H9 (cell line): ENCODE measurements around the gene RIPPLY3. TPM values are rescaled to one million over a fixed set of nuclear protein-coding genes. Genes with fewer than 3 reads are reported as not detected.
A peak's percentile ranks its signal among the peaks of the same experiment; 100 is the strongest.

ENCODE experiments used
- DNase-seq: peaks from one replicate; pipeline ENCODE4 v3.0.0-alpha.2; 2017
- H2AFZ ChIP-seq: one replicate; pipeline ENCODE4 v1.6.1; 2013; ENCODE audit warnings: mild to moderate bottlenecking, low read length, control low read depth, moderate library complexity
- H2AK5ac ChIP-seq: 2 replicates; pipeline ENCODE4 v1.6.1; 2013; ENCODE audit warnings: low read length, control low read depth, mixed read lengths; ENCODE audit not compliant: insufficient read length
- H2BK120ac ChIP-seq: one replicate; pipeline ENCODE4 v1.6.1; 2013; ENCODE audit warnings: low read depth, mild to moderate bottlenecking, low read length, control low read depth, inconsistent platforms; ENCODE audit not compliant: poor library complexity, severe bottlenecking
- H2BK12ac ChIP-seq: 2 replicates; pipeline ENCODE4 v1.6.1; 2013; ENCODE audit warnings: low read length, control low read depth, mixed read lengths, low read depth; ENCODE audit not compliant: insufficient read length
- H2BK15ac ChIP-seq: 2 replicates; pipeline ENCODE4 v1.6.1; 2013; ENCODE audit warnings: low read depth, low read length, control low read depth
- H2BK20ac ChIP-seq: one replicate; pipeline ENCODE4 v1.6.1; 2013; ENCODE audit warnings: low read depth, mild to moderate bottlenecking, low read length, control low read depth, inconsistent platforms; ENCODE audit not compliant: poor library complexity, severe bottlenecking
- H2BK5ac ChIP-seq: 2 replicates; pipeline ENCODE4 v1.6.1; 2013; ENCODE audit warnings: low read length, control low read depth, mixed read lengths; ENCODE audit not compliant: insufficient read length
- H3K14ac ChIP-seq: 2 replicates; pipeline ENCODE4 v1.6.1; 2013; ENCODE audit warnings: low read length, control low read depth; ENCODE audit not compliant: insufficient read depth
- H3K18ac ChIP-seq: 2 replicates; pipeline ENCODE4 v1.6.1; 2013; ENCODE audit warnings: low read depth, mild to moderate bottlenecking, mixed read lengths, low read length, control low read depth; ENCODE audit not compliant: insufficient read length
- H3K23ac ChIP-seq: 2 replicates; pipeline ENCODE4 v1.6.1; 2013; ENCODE audit warnings: low read length, control low read depth, mixed read lengths, low read depth; ENCODE audit not compliant: insufficient read length
- H3K23me2 ChIP-seq: 2 replicates; pipeline ENCODE4 v1.6.1; 2013; ENCODE audit warnings: low read depth, mild to moderate bottlenecking, mixed read lengths, low read length, control low read depth; ENCODE audit not compliant: insufficient read length, poor library complexity, severe bottlenecking
- H3K27ac ChIP-seq: 2 replicates; pipeline ENCODE4 v1.5.1; 2013; ENCODE audit warnings: low read length, control low read depth, mixed read lengths, low read depth; ENCODE audit not compliant: insufficient read length
- H3K27me3 ChIP-seq: 2 replicates; pipeline ENCODE4 v1.6.1; 2013; ENCODE audit warnings: low read length, control low read depth, inconsistent platforms; ENCODE audit not compliant: insufficient read depth
- H3K4ac ChIP-seq: 2 replicates; pipeline ENCODE4 v1.6.1; 2013; ENCODE audit warnings: low read depth, mild to moderate bottlenecking, control low read depth, inconsistent platforms, low read length, moderate library complexity
- H3K4me1 ChIP-seq: 2 replicates; pipeline ENCODE4 v1.6.1; 2013; ENCODE audit warnings: low read length, control low read depth, inconsistent platforms; ENCODE audit not compliant: insufficient read depth
- H3K4me2 ChIP-seq: 2 replicates; pipeline ENCODE4 v1.6.1; 2013; ENCODE audit warnings: low read length, control low read depth, mixed read lengths; ENCODE audit not compliant: insufficient read length, insufficient read depth
- H3K56ac ChIP-seq: 2 replicates; pipeline ENCODE4 v1.6.1; 2013; ENCODE audit warnings: low read depth, mild to moderate bottlenecking, mixed read lengths, low read length, control low read depth; ENCODE audit not compliant: insufficient read length
- H3K79me1 ChIP-seq: 2 replicates; pipeline ENCODE4 v1.6.1; 2013; ENCODE audit warnings: low read depth, mild to moderate bottlenecking, moderate library complexity, low read length, control low read depth, inconsistent platforms; ENCODE audit not compliant: insufficient read depth, poor library complexity, severe bottlenecking
- H3K79me2 ChIP-seq: 2 replicates; pipeline ENCODE4 v1.6.1; 2013; ENCODE audit warnings: low read length, control low read depth, inconsistent platforms; ENCODE audit not compliant: insufficient read depth
- H3K9ac ChIP-seq: 2 replicates; pipeline ENCODE4 v1.6.1; 2013; ENCODE audit warnings: low read length, control low read depth, mixed read lengths; ENCODE audit not compliant: insufficient read length; ENCODE audit errors: extremely low read depth
- H3K9me3 ChIP-seq: one replicate; pipeline ENCODE4 v1.6.1; 2013; ENCODE audit warnings: low read depth, low read length, inconsistent platforms; ENCODE audit not compliant: control insufficient read depth
- H3T11ph ChIP-seq: one replicate; pipeline ENCODE4 v1.6.1; 2013; ENCODE audit warnings: mild to moderate bottlenecking, low read length, control low read depth, inconsistent platforms
- H4K20me1 ChIP-seq: one replicate; pipeline ENCODE4 v1.6.1; 2013; ENCODE audit not compliant: control insufficient read depth, insufficient read length, insufficient read depth
- H4K5ac ChIP-seq: 2 replicates; pipeline ENCODE4 v1.6.1; 2013; ENCODE audit warnings: low read depth, mild to moderate bottlenecking, mixed read lengths, low read length, control low read depth; ENCODE audit not compliant: insufficient read length
- H4K8ac ChIP-seq: replicated peaks from 2 replicates; pipeline ENCODE4 v1.6.1; 2013; ENCODE audit warnings: low read length, control low read depth, mixed read lengths, low read depth; ENCODE audit not compliant: insufficient read length
- H4K91ac ChIP-seq: 2 replicates; pipeline ENCODE4 v1.6.1; 2013; ENCODE audit warnings: low read depth, mild to moderate bottlenecking, moderate library complexity, mixed read lengths, low read length, control low read depth; ENCODE audit not compliant: insufficient read length
- H3K27ac Mint-ChIP-seq, 3 experiments: 2 replicates in 2 of 3; 3 replicates in 1 of 3; pipeline ENCODE4 v1.8.0; 2020 to 2021; ENCODE audit warnings: mixed read lengths in 3 of 3, mild to moderate bottlenecking in 1 of 3, moderate library complexity in 1 of 3
- H3K27me3 Mint-ChIP-seq: 2 replicates; pipeline ENCODE4 v1.8.0; 2021; ENCODE audit warnings: low read depth, mild to moderate bottlenecking, moderate library complexity, mixed read lengths
- H3K36me3 Mint-ChIP-seq, 3 experiments: 2 replicates in 2 of 3; 3 replicates in 1 of 3; pipeline ENCODE4 v1.8.0; 2020 to 2021; ENCODE audit warnings: low read depth in 3 of 3, mixed read lengths in 3 of 3; ENCODE audit not compliant: insufficient read depth in 1 of 3
- H3K4me1 Mint-ChIP-seq, 2 experiments: 2 replicates each; pipeline ENCODE4 v1.8.0; 2020; ENCODE audit warnings: mixed read lengths in 2 of 2
- H3K4me3 Mint-ChIP-seq, 2 experiments: 2 replicates in 1 of 2; 3 replicates in 1 of 2; pipeline ENCODE4 v1.8.0; 2020 to 2021; ENCODE audit warnings: mild to moderate bottlenecking in 2 of 2, mixed read lengths in 2 of 2, moderate library complexity in 1 of 2
- H3K9me3 Mint-ChIP-seq, 2 experiments: 2 replicates in 1 of 2; 3 replicates in 1 of 2; pipeline ENCODE4 v1.8.0; 2020; ENCODE audit warnings: mild to moderate bottlenecking in 2 of 2, mixed read lengths in 2 of 2, moderate library complexity in 1 of 2
- CTCF ChIP-seq: fragments of 200-600 bp; sonication (generic); conservative IDR thresholded peaks from 3 replicates; pipeline ENCODE4 v1.8.0; 2021; ENCODE audit warnings: antibody characterized with exemption, mild to moderate bottlenecking
- WGBS: extraction: QIAGEN DNeasy Blood & Tissue Kit; methylation state at CpG from one replicate; pipeline ENCODE4 v1.1.7; 2013; ENCODE audit warnings: missing lambda C conversion rate, low lambda C conversion rate, mixed read lengths; ENCODE audit not compliant: insufficient read length; ENCODE audit errors: extremely low coverage; 5-methylcytosine and 5-hydroxymethylcytosine counted together
- total RNA-seq: library from RNA; stranded (reverse); gene quantifications from 2 replicates; pipeline ENCODE4 v1.2.1, GENCODE V29; 2021

Gene RIPPLY3
- total RNA-seq, 1 experiment from 2014 or later, result 1.9 TPM

GRCh38 chr21:36999131-36999898 is 7.2 kb upstream of the RIPPLY3 start:
- H2BK15ac ChIP-seq, result no peak overlapping the region
- H3K18ac ChIP-seq, result no peak overlapping the region
- no peaks in the 10 kb centered on the region for H3K9me3 ChIP-seq
- no peak overlapping the region for H3K27ac ChIP-seq
- no peak overlapping the region for H2BK20ac ChIP-seq
- H3K9ac ChIP-seq, result no peak overlapping the region
- no peak overlapping the region for H4K5ac ChIP-seq
- TF ChIP-seq CTCF, result no peak
- H2AFZ ChIP-seq, result no peak overlapping the region
- Mint-ChIP-seq H3K4me1 (peaks cover 0 to 14% of the 10 kb centered on the region in 2 experiments; a peak in 2 of 4 replicates), H3K36me3 (no peaks in the 10 kb centered on the region; a peak in 1 of 7 replicates), H3K9me3 (no peaks in the 10 kb centered on the region; a peak in 2 of 5 replicates), H3K27ac (0 out of 7 replicates have a peak overlapping the region, but pooled peaks of 1 of the 3 experiments have one; percentile 34), H3K4me3 (no peak overlapping the region), H3K27me3 (peaks cover 41% of the 10 kb centered on the region)
- H2BK120ac ChIP-seq, result no peak overlapping the region
- H4K20me1 ChIP-seq, result no peaks in the 10 kb centered on the region
- no peaks in the 10 kb centered on the region for H3K79me1 ChIP-seq
- no peak overlapping the region for H4K8ac ChIP-seq
- no peak overlapping the region for H3K4me2 ChIP-seq
- H2BK5ac ChIP-seq, result no peak overlapping the region
- no peaks in the 10 kb centered on the region for H3K4me1 ChIP-seq
- H3K23ac ChIP-seq, result no peak overlapping the region
- H3K56ac ChIP-seq, result no peak overlapping the region
- H3T11ph ChIP-seq, result no peak overlapping the region
- DNase-seq, result no peak
- no peak overlapping the region for H2BK12ac ChIP-seq
- no CpG with 5 or more reads among the region's 11 CpGs for WGBS
- H3K79me2 ChIP-seq, result no peaks in the 10 kb centered on the region
- H3K23me2 ChIP-seq, result no peaks in the 10 kb centered on the region
- H2AK5ac ChIP-seq, result no peak overlapping the region
- no peak overlapping the region; the same call in 1 of the 2 replicates for H3K14ac ChIP-seq
- no peaks in the 10 kb centered on the region for H3K27me3 ChIP-seq
- H4K91ac ChIP-seq, result no peak overlapping the region
- H3K4ac ChIP-seq, result no peak overlapping the region
